ENCODE measurements around the gene HOXA1.

The HOXA1 gene

DNA sequence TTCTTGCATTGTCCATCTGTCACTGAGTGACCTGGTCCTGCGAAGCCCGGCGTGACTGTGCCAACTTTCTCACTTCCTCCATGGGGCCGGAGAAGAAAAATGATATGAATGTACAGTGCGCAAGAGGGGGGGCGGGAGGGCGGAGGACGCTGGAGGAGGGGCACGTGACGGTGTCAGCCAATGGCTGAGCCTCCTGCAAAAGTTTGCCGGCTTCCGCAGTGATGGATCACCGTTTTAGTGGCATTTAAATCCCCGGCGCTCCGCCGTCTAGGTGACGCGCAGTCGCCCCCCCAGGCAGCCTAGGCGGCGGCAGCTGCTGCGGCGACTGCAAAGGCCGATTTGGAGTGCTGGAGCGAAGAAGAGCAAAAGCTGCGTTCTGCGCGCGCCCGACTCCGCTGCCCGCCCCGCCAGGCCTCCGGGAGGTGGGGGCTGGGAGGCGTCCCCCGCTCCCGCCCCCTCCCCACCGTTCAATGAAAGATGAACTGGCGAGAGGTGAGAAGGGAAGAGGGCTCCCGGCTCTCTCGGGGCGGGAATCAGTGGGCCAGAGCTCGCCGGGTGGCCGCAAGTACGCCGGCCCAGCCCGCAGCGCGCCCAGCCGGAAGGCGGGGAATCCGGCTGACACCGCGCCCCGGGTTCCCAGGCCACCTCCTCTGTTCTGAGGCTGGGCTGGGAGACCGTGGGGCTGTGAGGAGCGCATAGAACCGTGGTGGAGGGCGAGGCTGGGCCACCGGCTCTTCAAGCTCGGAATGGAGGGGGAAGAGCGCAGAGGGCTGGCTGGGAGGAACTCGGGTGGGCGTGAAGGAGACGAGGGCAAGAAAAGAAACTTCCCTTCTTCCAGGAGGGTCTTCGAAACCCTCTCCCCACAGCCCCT is at the start of gene HOXA1:
Gene HOXA1, minus strand, starts transcription at position 104 of the 871 bp plus-strand sequence. Its CDS starts 88 bp downstream, at position 16.
- DNase-seq (ENCODE audit: low read depth in 3 of 3) = peak; percentile 41 to 57 (median 52)

DNA sequence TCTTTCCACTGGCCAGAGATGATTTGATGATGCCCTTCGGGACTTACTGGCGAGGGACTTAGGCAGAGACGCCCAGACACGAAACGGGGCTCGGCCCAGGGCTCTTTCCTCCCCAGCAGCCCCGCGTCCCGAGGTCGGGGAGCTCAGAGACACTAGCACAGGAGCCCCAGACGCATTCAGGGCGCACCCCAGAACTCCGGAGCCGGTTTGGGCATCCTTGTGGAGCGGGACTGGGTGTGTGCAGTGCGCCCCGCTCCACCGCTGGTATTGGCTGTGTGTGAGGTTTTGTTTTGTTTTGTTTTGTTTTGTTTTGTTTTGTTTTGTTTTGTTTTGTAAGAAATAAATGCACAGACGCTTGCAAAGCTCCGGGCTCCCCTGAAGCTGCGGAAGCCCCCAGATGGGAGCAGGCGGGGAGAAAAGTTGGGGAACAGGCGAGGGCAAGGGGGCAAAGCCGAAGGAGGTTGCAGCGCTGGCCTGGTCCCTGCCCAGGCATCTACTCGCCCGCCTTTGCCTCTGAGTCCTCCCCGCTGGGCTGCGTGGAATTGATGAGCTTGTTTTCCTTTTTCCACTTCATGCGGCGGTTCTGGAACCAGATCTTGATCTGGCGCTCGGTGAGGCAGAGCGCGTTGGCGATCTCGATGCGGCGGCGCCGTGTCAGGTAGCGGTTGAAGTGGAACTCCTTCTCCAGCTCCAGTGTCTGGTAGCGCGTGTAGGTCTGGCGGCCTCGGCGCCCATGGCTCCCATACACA is 49.5 kb upstream of the HOXA1 start:
- DNase-seq (ENCODE audit: low read depth in 3 of 3) = no peak

DNA sequence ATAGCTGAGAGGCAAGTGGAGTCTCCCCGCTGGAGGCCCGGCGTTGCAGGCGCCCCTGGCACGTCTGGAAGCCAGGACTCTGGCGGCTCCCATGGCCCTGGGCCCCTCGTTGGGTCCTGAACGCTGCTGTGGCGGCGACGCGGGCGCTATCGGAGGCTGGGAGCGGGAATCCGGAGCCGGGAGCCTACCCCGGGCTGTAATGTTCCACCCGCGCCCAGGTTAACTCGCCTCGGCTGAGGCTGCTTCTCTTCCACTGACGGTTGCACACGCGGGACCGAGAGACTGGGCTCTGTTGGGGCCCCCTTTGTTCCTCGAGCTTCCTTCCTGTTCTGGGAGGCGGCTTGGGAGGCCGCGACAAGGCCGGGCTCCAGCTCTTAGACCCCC is 49.0 kb upstream of the HOXA1 start:
- no peak for DNase-seq (ENCODE audit: low read depth in 3 of 3)

DNA sequence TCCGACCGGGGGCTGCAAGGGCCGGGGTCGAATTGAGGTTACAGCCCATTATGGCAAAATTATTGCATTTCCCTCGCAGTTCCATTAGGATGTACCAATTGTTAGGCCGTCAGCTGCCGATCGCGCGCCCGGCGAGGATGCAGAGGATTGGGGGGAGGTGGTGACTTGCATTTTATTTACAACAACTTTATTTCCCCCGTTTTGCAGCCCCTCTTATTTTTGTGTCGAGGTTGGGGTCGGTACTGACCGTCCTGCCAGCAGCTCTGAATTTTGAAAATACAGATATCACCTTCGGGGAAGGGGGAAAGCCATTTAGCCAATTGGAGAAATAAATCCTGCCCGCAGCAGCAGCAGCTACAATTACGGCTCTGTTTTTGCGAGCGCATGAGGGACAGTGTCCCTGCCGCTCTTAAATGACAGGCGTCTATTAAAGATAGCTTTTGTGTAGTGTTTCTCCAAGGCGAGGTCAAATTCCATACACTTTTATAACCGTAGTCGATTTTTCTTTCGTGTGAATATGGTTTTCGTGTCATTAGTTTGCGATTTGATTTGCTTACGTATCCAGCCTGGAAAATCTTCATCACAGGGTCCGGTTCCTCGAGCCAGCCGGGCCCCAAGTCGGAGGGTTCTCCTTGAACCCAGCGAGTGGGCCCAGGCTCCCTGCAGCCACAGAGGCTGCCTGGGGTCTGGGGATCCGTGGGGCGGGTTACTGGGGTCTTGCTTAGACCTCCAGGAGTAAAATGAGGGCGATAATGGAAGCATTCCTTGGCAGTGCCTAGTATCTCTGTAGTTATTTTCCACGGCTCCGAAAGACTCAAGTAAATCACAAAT is 48.4 kb upstream of the HOXA1 start:
- no peak for DNase-seq (ENCODE audit: low read depth in 3 of 3)

DNA sequence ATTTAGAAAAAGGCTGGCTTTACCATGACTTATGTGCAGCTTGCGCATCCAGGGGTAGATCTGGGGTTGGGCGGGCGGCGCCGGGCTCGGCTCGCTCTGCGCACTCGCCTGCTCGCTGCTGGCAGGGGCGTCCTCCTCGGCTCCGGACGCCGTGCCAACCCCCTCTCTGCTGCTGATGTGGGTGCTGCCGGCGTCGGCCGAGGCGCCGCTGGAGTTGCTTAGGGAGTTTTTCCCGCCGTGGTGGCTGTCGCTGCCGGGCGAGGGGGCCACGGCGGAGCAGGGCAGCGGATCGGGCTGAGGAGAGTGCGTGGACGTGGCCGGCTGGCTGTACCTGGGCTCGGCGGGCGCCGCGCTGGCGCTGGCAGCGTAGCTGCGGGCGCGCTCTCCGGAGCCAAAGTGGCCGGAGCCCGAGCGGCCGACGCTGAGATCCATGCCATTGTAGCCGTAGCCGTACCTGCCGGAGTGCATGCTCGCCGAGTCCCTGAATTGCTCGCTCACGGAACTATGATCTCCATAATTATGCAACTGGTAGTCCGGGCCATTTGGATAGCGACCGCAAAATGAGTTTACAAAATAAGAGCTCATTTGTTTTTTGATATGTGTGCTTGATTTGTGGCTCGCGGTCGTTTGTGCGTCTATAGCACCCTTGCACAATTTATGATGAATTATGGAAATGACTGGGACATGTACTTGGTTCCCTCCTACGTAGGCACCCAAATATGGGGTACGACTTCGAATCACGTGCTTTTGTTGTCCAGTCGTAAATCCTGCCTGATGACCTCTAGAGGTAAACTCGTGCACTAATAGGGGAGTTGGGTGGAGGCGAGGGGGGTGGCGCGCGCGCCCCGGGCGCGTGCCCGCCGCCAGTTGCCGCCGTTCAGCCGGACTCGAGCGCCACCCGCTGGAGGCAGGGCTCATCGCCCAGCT is 47.5 kb upstream of the HOXA1 start, which contains the start of gene HOXA5:
Gene HOXA5, minus strand, starts transcription at position 659 of the 927 bp plus-strand sequence. Its CDS starts 74 bp downstream, at position 585.
- DNase-seq (ENCODE audit: low read depth in 3 of 3) = no peak

DNA sequence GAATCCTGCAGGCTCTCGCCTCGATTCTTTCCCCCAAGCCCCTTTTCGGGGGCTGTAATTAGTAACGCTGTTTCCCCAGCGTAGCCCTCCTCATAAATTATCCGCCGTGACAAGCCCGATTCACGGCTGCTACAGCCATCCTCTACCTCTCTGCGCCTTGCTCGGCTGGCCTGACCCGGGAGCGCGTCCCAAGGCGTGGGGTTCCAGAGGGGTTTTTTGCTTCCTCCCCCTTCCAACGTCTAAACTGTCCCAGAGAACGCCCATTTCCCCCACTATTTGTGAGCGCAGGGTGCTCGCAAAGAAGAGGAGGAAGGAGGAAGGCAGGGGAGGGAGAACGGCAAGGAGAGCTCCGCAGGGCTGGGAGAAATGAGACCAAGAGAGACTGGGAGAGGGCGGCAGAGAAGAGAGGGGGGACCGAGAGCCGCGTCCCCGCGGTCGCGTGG is 46.8 kb upstream of the HOXA1 start:
- no peak for DNase-seq (ENCODE audit: low read depth in 3 of 3)

GRCh38 chr7:27141923-27142579 is 46.3 kb upstream of the HOXA1 start:
- DNase-seq (ENCODE audit: low read depth in 3 of 3) = no peak

- DNase-seq (ENCODE audit: low read depth in 3 of 3) = no peak
Observed at GRCh38 chr7:27141137-27141922, 45.5 kb upstream of the HOXA1 start.

- no peak for DNase-seq (ENCODE audit: low read depth in 3 of 3)
Observed at GRCh38 chr7:27140126-27140857, 44.5 kb upstream of the HOXA1 start.

DNA sequence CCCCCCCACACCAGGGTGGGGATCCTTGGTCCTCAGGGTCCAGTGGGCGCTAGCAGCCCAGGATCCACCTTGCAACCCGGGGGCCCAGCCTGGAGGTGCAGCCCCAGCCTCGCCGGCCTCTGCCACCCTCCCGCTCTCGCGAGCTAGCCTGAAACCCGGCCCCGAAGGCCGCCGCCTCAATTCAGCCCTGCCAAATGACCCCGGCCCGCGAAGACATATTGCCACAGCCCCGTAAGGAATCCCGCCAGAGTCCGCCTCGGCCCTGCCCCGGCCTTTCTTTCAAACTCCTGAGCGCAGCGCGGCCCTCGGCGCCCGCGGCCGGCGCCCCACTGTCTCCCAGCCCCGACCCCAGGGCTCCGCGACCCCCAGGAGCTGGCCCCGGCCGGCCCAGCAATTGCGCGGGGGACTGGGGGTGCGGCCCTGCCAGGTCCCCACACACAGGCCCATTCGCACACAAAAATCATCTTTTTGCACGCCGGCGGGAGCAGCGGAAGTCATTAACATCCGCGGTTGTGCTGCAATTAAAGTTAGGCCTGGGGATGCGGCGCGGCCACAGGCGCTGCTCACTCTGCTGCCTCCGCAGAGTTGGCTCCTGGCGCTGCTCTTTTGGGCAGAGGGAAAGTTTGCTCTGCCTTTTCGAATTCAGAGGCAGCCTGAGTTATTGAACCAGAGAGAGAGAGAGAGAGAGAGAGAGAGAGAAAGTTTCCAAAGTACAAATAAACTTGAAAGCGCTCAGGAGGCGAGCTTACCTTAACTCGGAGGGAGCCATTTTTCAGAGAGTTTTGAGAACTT is 43.7 kb upstream of the HOXA1 start:
- no peak for DNase-seq (ENCODE audit: low read depth in 3 of 3)

DNA sequence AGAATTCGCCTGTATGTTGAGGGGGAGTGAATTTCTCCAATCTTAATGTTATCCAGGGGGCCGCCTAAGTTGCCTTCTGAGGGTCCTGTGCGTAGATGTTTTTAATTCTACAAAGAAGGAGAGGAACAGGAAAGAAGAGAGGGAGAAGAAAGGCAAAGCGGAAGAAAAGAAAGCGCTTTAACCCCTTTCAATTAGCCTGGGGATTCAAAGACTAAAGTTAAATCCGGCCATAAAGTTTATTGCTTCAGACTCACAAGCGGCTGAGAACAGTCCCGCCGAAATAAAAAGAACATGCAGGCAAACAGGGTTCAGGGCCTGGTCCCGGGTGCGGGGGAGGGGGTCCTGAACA is 43.2 kb upstream of the HOXA1 start:
- DNase-seq (ENCODE audit: low read depth in 3 of 3) = no peak

DNA sequence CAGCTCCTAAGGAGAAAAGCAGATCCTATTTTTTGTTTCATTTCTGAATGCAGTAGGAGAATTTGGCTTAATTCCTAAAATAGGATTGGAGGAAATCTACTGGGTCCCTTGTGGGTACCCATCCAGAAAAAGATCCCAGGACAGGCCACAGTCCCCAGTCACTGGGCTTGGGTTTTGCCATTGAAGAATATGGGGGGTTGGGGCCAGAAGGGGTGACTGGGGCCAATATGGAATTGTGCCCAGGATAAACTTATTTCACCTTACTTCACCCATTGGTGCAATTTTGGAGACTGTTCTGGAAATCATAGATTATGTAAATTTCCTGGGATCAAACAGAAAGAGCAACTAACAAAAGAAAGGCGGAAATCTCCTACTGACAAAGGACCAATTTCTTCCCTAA is 42.7 kb upstream of the HOXA1 start:
- no peak for DNase-seq (ENCODE audit: low read depth in 3 of 3)

DNA sequence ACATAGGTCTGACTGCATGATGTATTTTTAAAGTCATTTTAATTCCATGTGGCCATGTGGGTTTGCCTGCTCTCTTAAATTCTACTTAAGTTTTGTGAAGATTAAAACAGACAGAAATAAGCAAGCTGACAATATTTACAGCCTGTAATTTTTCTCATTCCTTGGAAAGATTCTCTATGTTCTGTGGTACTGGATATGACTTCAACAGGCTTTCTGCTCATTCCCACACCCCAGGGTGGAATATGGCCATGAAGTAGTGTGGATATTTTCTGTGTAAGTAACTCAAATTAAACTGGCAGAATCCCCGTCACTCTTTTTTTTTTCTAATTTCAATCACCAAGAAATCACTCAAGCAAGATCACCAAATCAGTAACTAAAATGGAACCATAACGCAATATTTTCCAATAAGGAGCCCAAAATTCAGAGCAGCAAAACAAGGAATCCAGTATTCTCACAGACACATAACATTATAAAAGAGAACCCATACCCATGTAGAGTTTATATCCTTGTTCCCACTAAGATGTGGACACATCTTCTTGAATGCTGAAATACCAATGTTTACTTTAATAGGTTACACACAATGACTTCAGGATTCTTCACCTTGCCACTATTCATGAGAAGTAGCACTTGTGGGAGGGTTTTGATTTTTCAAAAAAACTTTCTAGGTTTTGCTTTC is 42.0 kb upstream of the HOXA1 start:
- no peak for DNase-seq (ENCODE audit: low read depth in 3 of 3)

DNA sequence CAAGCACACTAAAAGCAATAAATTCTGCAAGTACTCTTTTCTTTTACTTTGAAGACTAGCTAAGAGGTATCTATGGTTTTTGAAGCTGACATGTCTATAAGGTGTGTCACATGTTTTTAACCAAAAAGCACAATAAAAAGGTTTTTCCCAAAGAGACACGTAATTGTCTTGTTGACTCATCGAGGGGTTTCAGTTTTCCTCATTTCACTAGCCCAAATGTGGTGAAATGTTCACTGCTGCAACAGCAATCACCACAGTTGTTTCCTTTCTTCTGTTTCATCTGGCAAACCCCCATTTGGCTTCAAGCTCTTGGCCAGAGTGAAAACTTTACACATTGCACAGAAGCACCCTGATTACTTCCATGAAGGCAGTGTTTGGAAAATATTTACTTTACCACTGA is 38.6 kb upstream of the HOXA1 start:
- DNase-seq (ENCODE audit: low read depth in 3 of 3) = no peak

GRCh38 chr7:27133409-27134231 is 37.8 kb upstream of the HOXA1 start:
- DNase-seq (ENCODE audit: low read depth in 3 of 3) = no peak

DNA sequence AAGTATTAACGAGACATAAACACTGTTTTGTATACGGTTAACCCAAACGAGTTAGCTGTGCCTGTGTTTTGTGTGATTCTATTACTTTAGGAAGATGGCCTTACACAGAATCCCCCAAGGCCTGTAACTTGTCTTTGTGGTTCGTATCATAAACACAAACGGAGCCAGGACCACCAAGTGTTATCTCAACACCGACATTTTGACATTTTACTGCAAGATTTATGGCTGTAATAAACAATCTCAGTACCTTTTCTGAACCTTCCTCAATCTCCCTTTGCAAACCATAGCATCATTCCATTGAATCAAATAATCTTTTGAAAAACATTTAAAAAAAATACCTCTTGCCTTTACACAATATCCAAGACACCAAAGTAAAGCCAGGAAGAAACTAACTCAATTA is 37.2 kb upstream of the HOXA1 start:
- DNase-seq (ENCODE audit: low read depth in 3 of 3) = no peak

GRCh38 chr7:27132214-27132613 is 36.4 kb upstream of the HOXA1 start:
- no peak for DNase-seq (ENCODE audit: low read depth in 3 of 3)
